Activated CD8-positive, alpha-beta T cell treated with anti-CD3 and anti-CD28 coated beads for 36 hours (primary cell): ENCODE measurements around the gene TBX1. TPM values are rescaled to one million over a fixed set of nuclear protein-coding genes. Genes with fewer than 3 reads are reported as not detected.

Experiments used
- ATAC-seq: fragments of 200-7000 bp; cut with Tn5 transposase; one replicate; pipeline ENCODE4 v1.10.0; 2021; ENCODE audit warnings: mild to moderate bottlenecking, moderate library complexity
- CTCF ChIA-PET: fragments of 350-600 bp; sonication (Branson Sonifier 250); formaldehyde crosslinking; loops from one replicate; lab custom pipeline; 2021; ENCODE audit warnings: antibody characterized with exemption; lab: Charles Lee
- POLR2A ChIA-PET: fragments of 350-600 bp; sonication (Branson Sonifier 250); formaldehyde crosslinking; loops from one replicate; lab custom pipeline; 2021; ENCODE audit warnings: antibody characterized with exemption; lab: Charles Lee
- DNase-seq: peaks from one replicate; pipeline ENCODE4 v3.0.0-alpha.2; 2020
- H3K27ac Mint-ChIP-seq: one replicate; pipeline ENCODE4 v1.8.0; 2021; ENCODE audit warnings: mild to moderate bottlenecking, mixed read lengths
- H3K27me3 Mint-ChIP-seq: one replicate; pipeline ENCODE4 v1.8.0; 2021; ENCODE audit warnings: mixed read lengths
- H3K36me3 Mint-ChIP-seq: one replicate; pipeline ENCODE4 v1.8.0; 2021; ENCODE audit warnings: low read depth, mixed read lengths
- H3K4me1 Mint-ChIP-seq: one replicate; pipeline ENCODE4 v1.8.0; 2021; ENCODE audit warnings: low read depth, mixed read lengths
- H3K4me3 Mint-ChIP-seq: one replicate; pipeline ENCODE4 v1.8.0; 2021; ENCODE audit warnings: mild to moderate bottlenecking, moderate library complexity, mixed read lengths
- H3K9me3 Mint-ChIP-seq: one replicate; pipeline ENCODE4 v1.8.0; 2021; ENCODE audit warnings: mixed read lengths
- CTCF ChIP-seq: fragments of 200-600 bp; IDR thresholded peaks from one replicate; pipeline ENCODE4 v1.8.0; 2022; ENCODE audit warnings: antibody characterized with exemption, mild to moderate bottlenecking
- intact Hi-C: fragments of 100-400 bp; cut with micrococcal nuclease; formaldehyde crosslinking; loops from one replicate; pipeline ENCODE4 v1.10.0; 2022
- total RNA-seq, 2 experiments: library from RNA; stranded (reverse); gene quantifications; one replicate each; pipeline ENCODE4 v1.2.3, GENCODE V29; 2021

The TBX1 gene
- total RNA-seq, 2 experiments from 2014 or later, result not detected

DNA sequence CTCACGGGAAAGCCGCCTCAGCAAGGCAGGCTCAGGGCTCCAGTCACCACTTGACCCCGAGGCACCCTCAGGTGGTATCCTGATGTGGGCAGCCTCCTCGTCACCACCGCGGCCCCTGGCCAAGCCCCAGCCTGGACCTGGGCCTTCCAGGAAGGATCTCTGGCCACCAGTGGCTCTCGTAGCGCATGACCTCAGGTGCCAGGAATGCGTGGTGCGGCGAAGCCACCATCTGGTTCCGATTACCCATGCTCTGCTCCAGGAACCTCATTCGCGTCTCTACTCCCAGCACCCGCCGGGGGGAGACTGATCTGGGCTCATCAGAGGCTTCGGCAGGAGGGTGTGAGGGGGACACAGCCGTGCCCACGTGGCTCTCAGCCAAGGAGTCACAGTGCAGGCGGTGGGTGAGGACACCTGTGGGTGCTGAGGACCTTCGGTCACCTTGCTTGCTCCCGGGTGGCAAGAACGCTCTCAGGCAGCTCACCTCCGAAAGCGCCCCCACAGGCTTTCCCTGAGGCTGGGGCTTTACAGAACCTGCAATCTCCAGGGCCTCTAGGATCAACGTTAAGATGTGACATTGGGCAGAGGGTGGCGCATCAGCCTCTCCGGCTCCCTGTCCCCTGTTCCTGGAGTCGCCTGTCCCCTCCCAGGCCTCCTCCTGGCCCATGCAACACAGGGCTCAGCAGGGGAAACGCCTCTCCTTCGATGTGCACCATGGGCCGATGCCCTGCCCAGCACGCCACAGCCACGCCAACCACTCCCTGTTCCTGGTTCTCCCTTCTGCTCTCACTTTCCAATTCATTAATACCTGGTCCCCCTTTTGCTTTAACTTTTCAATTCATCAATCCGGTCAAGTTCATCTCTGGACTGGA, 39.0 kb downstream of the TBX1 start:
- Mint-ChIP-seq H3K36me3 (peaks cover 7% of the 10 kb centered on the region), H3K27ac (no peak overlapping the region), H3K27me3 (no peaks in the 10 kb centered on the region), H3K9me3 (no peaks in the 10 kb centered on the region), H3K4me1 (no peaks in the 10 kb centered on the region), H3K4me3 (no peak overlapping the region)
- no peak for ATAC-seq
- CTCF ChIA-PET, result no interaction called here
- no peak for TF ChIP-seq CTCF
- intact Hi-C loops, result no loop called here
- POLR2A ChIA-PET, result no interaction called here
- no peak for DNase-seq

GRCh38 chr22:19800306-19800705, 39.7 kb downstream of the TBX1 start:
- Mint-ChIP-seq H3K4me1 (no peaks in the 10 kb centered on the region), H3K4me3 (no peak overlapping the region), H3K36me3 (peaks cover 3% of the 10 kb centered on the region), H3K27ac (no peak overlapping the region), H3K9me3 (no peaks in the 10 kb centered on the region), H3K27me3 (no peaks in the 10 kb centered on the region)
- ChIA-PET POLR2A (interaction anchor here (0.8 kb wide), 1 partner anchor 9 kb away, joined by 3 read pairs; no protein-coding TSS in a partner anchor), CTCF (interaction anchor here (1.4 kb wide), 1 partner anchor 69 kb away, joined by 5 read pairs; no protein-coding TSS in a partner anchor)
- intact Hi-C loops, result no loop called here
- DNase-seq, result no peak
- TF ChIP-seq CTCF, result no peak
- no peak for ATAC-seq

- no peaks in the 10 kb centered on the region for H3K4me1 Mint-ChIP-seq
- no peaks in the 10 kb centered on the region for H3K9me3 Mint-ChIP-seq
- no peaks in the 10 kb centered on the region for H3K27me3 Mint-ChIP-seq
- ATAC-seq, result no peak
- no peak overlapping the region for H3K27ac Mint-ChIP-seq
- peaks cover 3% of the 10 kb centered on the region for H3K36me3 Mint-ChIP-seq
- ChIA-PET POLR2A (interaction anchor here (0.8 kb wide), 1 partner anchor 9 kb away, joined by 3 read pairs; no protein-coding TSS in a partner anchor), CTCF (interaction anchor here (1.4 kb wide), 1 partner anchor 70 kb away, joined by 5 read pairs; no protein-coding TSS in a partner anchor)
- DNase-seq, result no peak
- no peak for TF ChIP-seq CTCF
- intact Hi-C loops, result no loop called here
- H3K4me3 Mint-ChIP-seq, result no peak overlapping the region
Observed at GRCh38 chr22:19800761-19801244, 40.2 kb downstream of the TBX1 start.

GRCh38 chr22:19801340-19802000, 40.9 kb downstream of the TBX1 start:
- no peak for DNase-seq
- peaks cover 3% of the 10 kb centered on the region for H3K36me3 Mint-ChIP-seq
- H3K4me3 Mint-ChIP-seq, result no peak overlapping the region
- intact Hi-C loops, result no loop called here
- H3K27me3 Mint-ChIP-seq, result no peaks in the 10 kb centered on the region
- ChIA-PET POLR2A (no interaction called here), CTCF (interaction anchor here (1.4 kb wide), 1 partner anchor 71 kb away, joined by 5 read pairs; no protein-coding TSS in a partner anchor)
- H3K9me3 Mint-ChIP-seq, result no peaks in the 10 kb centered on the region
- no peak overlapping the region for H3K27ac Mint-ChIP-seq
- H3K4me1 Mint-ChIP-seq, result no peaks in the 10 kb centered on the region
- TF ChIP-seq CTCF, result no peak
- no peak for ATAC-seq
